Vagina (tissue), 2 donors: ENCODE measurements around the gene REEP6. TPM values are rescaled to one million over a fixed set of nuclear protein-coding genes. Genes with fewer than 3 reads are reported as not detected.
"Not testable (repeated sequence)": the region's sequence is repeated elsewhere in the genome, so short reads cannot be mapped to it uniquely, and the experiment has no call there.

ENCODE experiments used
- DNase-seq, 2 donors: peaks; one replicate each; pipeline ENCODE4 v3.0.0-alpha.2; 2017; ENCODE audit errors: extremely low spot score in 2 of 2
- H3K27ac ChIP-seq: fragments of 200-600 bp; sonication (generic); one replicate; pipeline ENCODE4 v1.5.1; 2019
- H3K27me3 ChIP-seq: fragments of 200-600 bp; sonication (generic); one replicate; pipeline ENCODE4 v1.5.1; 2019
- H3K36me3 ChIP-seq, 2 donors: fragments of 200-600 bp; sonication (generic); one replicate each; pipeline ENCODE4 v1.5.1; 2017 to 2019
- H3K4me1 ChIP-seq: fragments of 200-600 bp; sonication (generic); one replicate; pipeline ENCODE4 v1.5.1; 2019
- H3K4me3 ChIP-seq, 2 donors: fragments of 200-600 bp; sonication (generic); 1 replicate in 1 of 2; 2 replicates in 1 of 2; pipeline ENCODE4 v1.5.1; 2016 to 2019
- H3K9me3 ChIP-seq: fragments of 200-600 bp; sonication (generic); one replicate; pipeline ENCODE4 v1.5.1; 2019
- POLR2A ChIP-seq, 2 donors: fragments of 450-650 bp; IDR thresholded peaks; one replicate each; pipeline ENCODE4 v1.6.1; 2017; ENCODE audit warnings: antibody characterized with exemption in 2 of 2, mild to moderate bottlenecking in 2 of 2, moderate library complexity in 2 of 2
- POLR2AphosphoS5 ChIP-seq, 2 donors: sonication (generic); formaldehyde crosslinking; IDR thresholded peaks; one replicate each; pipeline ENCODE4 v1.9.0; 2017; ENCODE audit warnings: antibody characterized with exemption in 2 of 2, mild to moderate bottlenecking in 2 of 2, low read depth in 1 of 2; ENCODE audit not compliant: insufficient read depth in 1 of 2
- intact Hi-C: fragments of 100-400 bp; cut with DNase I; formaldehyde crosslinking; loops from one replicate; pipeline ENCODE4 v1.15.1; 2023
- total RNA-seq: library from RNA; depleted of rRNA; stranded (reverse); fragments of >200 nt; gene quantifications from one replicate; pipeline ENCODE4 v1.2.3, GENCODE V29; 2016
- TF ChIP-seq, protein P1 (sequence below), 3 experiments: fragments of 450-650 bp in 2 of 3; fragments of 200-600 bp in 1 of 3; sonication (generic) in 1 of 3; IDR thresholded peaks; one replicate each; pipeline ENCODE4 v1.5.1; 2017 to 2019; ENCODE audit warnings: antibody characterized with exemption in 3 of 3, mild to moderate bottlenecking in 2 of 3, moderate library complexity in 2 of 3

Gene REEP6
- total RNA-seq, 1 donor from 2014 or later, result 6.1 TPM

DNA sequence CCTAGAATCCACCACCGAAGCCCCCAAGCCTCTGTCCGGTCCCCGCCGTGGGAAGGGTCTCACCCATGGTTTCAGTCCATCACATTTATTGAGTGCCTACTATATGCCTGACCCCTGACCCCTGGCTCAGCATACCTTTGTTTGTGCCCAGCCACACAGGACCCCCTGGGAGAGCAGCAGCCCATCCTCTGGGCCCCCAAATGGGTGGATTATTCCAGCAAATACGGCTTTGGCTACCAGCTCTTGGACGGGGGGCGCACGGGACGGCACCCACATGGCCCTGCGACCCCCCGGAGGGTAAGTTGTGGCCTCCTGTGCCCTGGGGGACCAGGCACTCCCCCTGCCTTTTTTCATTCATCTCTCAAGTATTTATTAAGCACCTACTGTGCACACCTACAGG is 40.6 kb downstream of the REEP6 start:
- H3K9me3 ChIP-seq, result no peaks in the 10 kb centered on the region
- intact Hi-C loops, result no loop called here
- H3K27ac ChIP-seq, result no peak overlapping the region
- H3K27me3 ChIP-seq, result no peaks in the 10 kb centered on the region
- TF ChIP-seq POLR2AphosphoS5 (IDR thresholded peaks at IDR 0.05; ENCODE audit: insufficient read depth in 1 of 2, low read depth in 1 of 2) (no peak), POLR2A (IDR thresholded peaks at IDR 0.05) (no peak)
- TF ChIP-seq, protein P1, sequence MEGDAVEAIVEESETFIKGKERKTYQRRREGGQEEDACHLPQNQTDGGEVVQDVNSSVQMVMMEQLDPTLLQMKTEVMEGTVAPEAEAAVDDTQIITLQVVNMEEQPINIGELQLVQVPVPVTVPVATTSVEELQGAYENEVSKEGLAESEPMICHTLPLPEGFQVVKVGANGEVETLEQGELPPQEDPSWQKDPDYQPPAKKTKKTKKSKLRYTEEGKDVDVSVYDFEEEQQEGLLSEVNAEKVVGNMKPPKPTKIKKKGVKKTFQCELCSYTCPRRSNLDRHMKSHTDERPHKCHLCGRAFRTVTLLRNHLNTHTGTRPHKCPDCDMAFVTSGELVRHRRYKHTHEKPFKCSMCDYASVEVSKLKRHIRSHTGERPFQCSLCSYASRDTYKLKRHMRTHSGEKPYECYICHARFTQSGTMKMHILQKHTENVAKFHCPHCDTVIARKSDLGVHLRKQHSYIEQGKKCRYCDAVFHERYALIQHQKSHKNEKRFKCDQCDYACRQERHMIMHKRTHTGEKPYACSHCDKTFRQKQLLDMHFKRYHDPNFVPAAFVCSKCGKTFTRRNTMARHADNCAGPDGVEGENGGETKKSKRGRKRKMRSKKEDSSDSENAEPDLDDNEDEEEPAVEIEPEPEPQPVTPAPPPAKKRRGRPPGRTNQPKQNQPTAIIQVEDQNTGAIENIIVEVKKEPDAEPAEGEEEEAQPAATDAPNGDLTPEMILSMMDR (IDR thresholded peaks at IDR 0.05), result no peak
- no peak for DNase-seq
- H3K4me3 ChIP-seq, result no peak overlapping the region
- H3K36me3 ChIP-seq, result no peaks in the 10 kb centered on the region
- no peaks in the 10 kb centered on the region for H3K4me1 ChIP-seq

DNA sequence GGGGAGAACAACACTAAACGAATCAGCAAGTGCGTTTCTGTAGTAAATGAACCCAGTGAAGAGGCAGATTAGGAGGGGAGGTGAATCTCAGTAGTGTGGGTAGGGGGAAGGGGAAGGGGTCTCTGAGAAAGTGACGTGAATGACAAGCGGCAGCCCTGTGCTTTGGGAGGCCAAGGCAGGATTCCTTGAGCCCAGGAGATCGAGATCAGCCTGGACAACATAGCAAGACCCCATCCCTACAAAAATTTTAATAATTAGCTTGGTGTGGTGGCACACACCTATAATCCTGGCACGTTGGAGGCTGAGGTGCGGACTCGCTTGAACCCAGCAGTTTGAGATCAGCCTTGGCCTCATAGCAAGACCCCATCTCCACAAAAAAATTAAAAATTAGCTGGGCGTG is 41.0 kb downstream of the REEP6 start:
- Histone ChIP-seq H3K4me1 (no peaks in the 10 kb centered on the region), H3K4me3 (no peak overlapping the region), H3K9me3 (no peaks in the 10 kb centered on the region), H3K27me3 (no peaks in the 10 kb centered on the region), H3K36me3 (no peaks in the 10 kb centered on the region), H3K27ac (no peak overlapping the region)
- TF ChIP-seq POLR2A (IDR thresholded peaks at IDR 0.05) (no peak), POLR2AphosphoS5 (IDR thresholded peaks at IDR 0.05; ENCODE audit: insufficient read depth in 1 of 2, low read depth in 1 of 2) (no peak)
- TF ChIP-seq, protein P1 (IDR thresholded peaks at IDR 0.05), result no peak
- no peak for DNase-seq
- intact Hi-C loops, result no loop called here

DNA sequence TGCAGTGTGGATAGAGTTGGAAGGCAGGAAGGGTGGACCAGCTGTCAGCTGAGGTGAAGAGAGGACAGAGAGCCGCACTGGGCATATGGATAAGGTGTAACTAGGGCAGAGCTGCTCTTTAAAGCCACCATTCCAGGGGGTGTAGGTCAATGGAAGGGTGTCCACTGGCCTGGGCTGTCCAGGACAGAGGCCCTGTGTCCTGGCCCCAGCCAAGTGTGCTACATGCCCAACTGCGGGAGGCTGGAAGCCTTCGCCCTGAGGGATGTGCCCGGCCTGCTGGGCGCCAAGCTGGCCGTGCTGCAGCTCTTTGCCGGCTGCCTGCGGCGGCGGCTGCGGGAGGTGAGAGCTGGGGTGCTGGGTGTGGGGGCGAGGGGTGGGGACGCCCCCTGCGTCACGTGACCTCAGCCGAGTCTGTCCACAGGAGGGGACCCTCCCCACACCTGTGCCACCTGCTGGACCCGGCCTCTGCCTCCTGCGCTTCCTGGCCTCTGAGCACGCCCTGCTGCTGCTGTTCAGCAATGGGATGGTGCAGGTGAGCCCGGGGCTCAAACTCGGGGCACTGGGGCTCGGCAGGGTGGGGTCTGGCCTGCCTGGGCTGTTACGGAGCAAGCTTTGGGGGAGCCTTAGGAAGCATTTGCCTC is 42.6 kb downstream of the REEP6 start:
- Histone ChIP-seq H3K4me3 (no peak overlapping the region), H3K9me3 (no peaks in the 10 kb centered on the region), H3K4me1 (peaks cover 2% of the 10 kb centered on the region), H3K36me3 (no peaks in the 10 kb centered on the region), H3K27me3 (no peaks in the 10 kb centered on the region), H3K27ac (no peak overlapping the region)
- no peak for DNase-seq
- TF ChIP-seq POLR2A (IDR thresholded peaks at IDR 0.05) (no peak), POLR2AphosphoS5 (IDR thresholded peaks at IDR 0.05; ENCODE audit: insufficient read depth in 1 of 2, low read depth in 1 of 2) (no peak)
- TF ChIP-seq, protein P1 (IDR thresholded peaks at IDR 0.05), result no peak
- intact Hi-C loops, result no loop called here

DNA sequence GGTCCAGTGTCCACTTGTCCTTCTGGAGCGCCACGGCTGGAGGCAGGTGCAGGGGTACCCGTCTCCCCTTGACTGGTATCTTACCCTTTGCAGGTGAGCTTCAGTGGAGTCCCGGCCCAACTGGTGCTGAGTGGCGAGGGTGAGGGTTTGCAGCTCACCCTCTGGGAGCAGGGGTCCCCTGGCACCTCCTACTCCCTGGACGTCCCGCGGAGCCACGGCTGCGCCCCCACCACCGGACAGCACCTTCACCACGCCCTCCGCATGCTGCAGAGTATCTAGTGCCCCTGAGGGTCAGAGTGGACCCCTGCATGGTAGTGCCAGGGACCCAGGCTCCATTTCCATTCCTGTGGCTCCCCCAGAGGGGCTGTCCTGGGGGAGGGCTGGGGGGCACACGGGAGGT is 44.0 kb downstream of the REEP6 start:
- H3K9me3 ChIP-seq, result no peaks in the 10 kb centered on the region
- H3K4me3 ChIP-seq, result no peak overlapping the region
- no peak overlapping the region for H3K27ac ChIP-seq
- H3K27me3 ChIP-seq, result no peaks in the 10 kb centered on the region
- intact Hi-C loops, result no loop called here
- H3K36me3 ChIP-seq, result no peaks in the 10 kb centered on the region
- TF ChIP-seq, protein P1 (IDR thresholded peaks at IDR 0.05), result no peak
- TF ChIP-seq POLR2AphosphoS5 (IDR thresholded peaks at IDR 0.05; ENCODE audit: insufficient read depth in 1 of 2, low read depth in 1 of 2) (no peak), POLR2A (IDR thresholded peaks at IDR 0.05) (no peak)
- no peak for DNase-seq
- peaks cover 7% of the 10 kb centered on the region for H3K4me1 ChIP-seq

DNA sequence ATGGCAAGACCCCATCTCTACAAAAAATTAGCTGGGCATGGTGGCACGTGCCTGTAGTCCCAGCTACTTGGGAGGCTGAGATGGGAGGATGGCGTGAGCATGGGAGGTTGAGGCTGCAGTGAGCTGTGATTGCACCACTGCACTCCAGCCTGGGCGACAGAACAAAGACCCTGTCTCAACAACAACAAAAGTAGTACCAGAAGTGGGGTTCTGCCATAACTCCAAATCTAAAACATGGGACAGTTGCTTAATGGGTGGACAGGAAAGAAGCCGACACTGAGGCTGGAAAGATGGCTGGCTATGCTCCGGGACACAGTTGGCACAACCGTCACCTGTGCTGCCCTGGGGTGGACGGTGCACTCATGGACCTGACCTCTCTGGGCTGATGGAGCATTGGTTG is 44.7 kb downstream of the REEP6 start:
- H3K36me3 ChIP-seq, intact Hi-C loops, H3K9me3 ChIP-seq, H3K27ac ChIP-seq, H3K4me1 ChIP-seq, H3K4me3 ChIP-seq, H3K27me3 ChIP-seq, DNase-seq: not testable (repeated sequence)
